Type B pancreatic cell (in vitro differentiated cells): ENCODE data around the gene DENND4A. TPM values are rescaled to one million over a fixed set of nuclear protein-coding genes. Genes with fewer than 3 reads are reported as not detected.

Source experiments
- DNase-seq: peaks from one replicate; pipeline ENCODE4 v3.0.0; 2021; ENCODE audit warnings: mixed read lengths; ENCODE audit not compliant: unreplicated experiment; ENCODE audit errors: extremely low spot score
- H3K27ac Mint-ChIP-seq: 2 replicates; pipeline ENCODE4 v1.8.0; 2021; ENCODE audit warnings: mild to moderate bottlenecking, mixed read lengths
- H3K27me3 Mint-ChIP-seq: 2 replicates; pipeline ENCODE4 v1.8.0; 2021; ENCODE audit warnings: mixed read lengths
- H3K36me3 Mint-ChIP-seq: 2 replicates; pipeline ENCODE4 v1.8.0; 2021; ENCODE audit warnings: mixed read lengths
- H3K4me1 Mint-ChIP-seq: one replicate; pipeline ENCODE4 v1.8.0; 2021; ENCODE audit warnings: mixed read lengths; ENCODE audit not compliant: unreplicated experiment
- H3K4me3 Mint-ChIP-seq: 2 replicates; pipeline ENCODE4 v1.8.0; 2021; ENCODE audit warnings: mild to moderate bottlenecking, mixed read lengths
- H3K9me3 Mint-ChIP-seq: 2 replicates; pipeline ENCODE4 v1.8.0; 2021; ENCODE audit warnings: mixed read lengths
- CTCF ChIP-seq: fragments of 200-600 bp; sonication (generic); conservative IDR thresholded peaks from 2 replicates; pipeline ENCODE4 v1.5.0; 2021; ENCODE audit warnings: antibody characterized with exemption, mild to moderate bottlenecking
- total RNA-seq: library from RNA; stranded (reverse); gene quantifications from 2 replicates; pipeline ENCODE4 v1.2.1, GENCODE V29; 2021; ENCODE audit warnings: low replicate concordance

Gene DENND4A
- total RNA-seq, 1 donor from 2014 or later = 13.4 TPM

GRCh38 chr15:65641768-65642475 is 150.2 kb downstream of the DENND4A start:
- H3K4me1 Mint-ChIP-seq = peaks cover 9% of the 10 kb centered on the region
- no peak for DNase-seq
- no peaks in the 10 kb centered on the region for H3K9me3 Mint-ChIP-seq
- no peak overlapping the region for H3K27ac Mint-ChIP-seq
- no peaks in the 10 kb centered on the region for H3K27me3 Mint-ChIP-seq
- H3K36me3 Mint-ChIP-seq = no peaks in the 10 kb centered on the region
- TF ChIP-seq CTCF = no peak
- no peak overlapping the region for H3K4me3 Mint-ChIP-seq

- no peak overlapping the region for H3K4me3 Mint-ChIP-seq
- no peaks in the 10 kb centered on the region for H3K36me3 Mint-ChIP-seq
Observed at GRCh38 chr15:65639509-65639908, 152.6 kb downstream of the DENND4A start.

GRCh38 chr15:65638681-65639089 is 153.4 kb downstream of the DENND4A start:
- peak; percentile 90 for TF ChIP-seq CTCF
- Mint-ChIP-seq H3K4me3 (no peak overlapping the region), H3K9me3 (no peaks in the 10 kb centered on the region), H3K36me3 (no peaks in the 10 kb centered on the region), H3K27ac (no peak overlapping the region), H3K27me3 (no peaks in the 10 kb centered on the region), H3K4me1 (peaks cover 13% of the 10 kb centered on the region)
- DNase-seq = no peak

More at GRCh38 chr15:65639509-65639908, 152.6 kb downstream of the DENND4A start:
- Mint-ChIP-seq H3K27me3 (no peaks in the 10 kb centered on the region), H3K4me1 (peaks cover 9% of the 10 kb centered on the region), H3K9me3 (no peaks in the 10 kb centered on the region), H3K27ac (no peak overlapping the region)
- no peak for TF ChIP-seq CTCF
- no peak for DNase-seq

- Mint-ChIP-seq H3K9me3 (no peaks in the 10 kb centered on the region), H3K4me3 (no peak overlapping the region), H3K27ac (no peak overlapping the region), H3K4me1 (peaks cover 15% of the 10 kb centered on the region), H3K36me3 (no peaks in the 10 kb centered on the region), H3K27me3 (no peaks in the 10 kb centered on the region)
- DNase-seq = no peak
- no peak for TF ChIP-seq CTCF
Observed at GRCh38 chr15:65638109-65638508, 154.0 kb downstream of the DENND4A start.

- no peak for DNase-seq
- no peaks in the 10 kb centered on the region for H3K9me3 Mint-ChIP-seq
- peaks cover 15% of the 10 kb centered on the region for H3K4me1 Mint-ChIP-seq
- TF ChIP-seq CTCF = no peak
- no peaks in the 10 kb centered on the region for H3K36me3 Mint-ChIP-seq
- no peak overlapping the region for H3K27ac Mint-ChIP-seq
- H3K4me3 Mint-ChIP-seq = no peak overlapping the region
- H3K27me3 Mint-ChIP-seq = no peaks in the 10 kb centered on the region
Observed at GRCh38 chr15:65634356-65634755, 157.7 kb downstream of the DENND4A start.
